ENCODE data around the gene RIMBP3B. TPM values are rescaled to one million over a fixed set of nuclear protein-coding genes. Genes with fewer than 3 reads are reported as not detected.
"Not testable (repeated sequence)": the region's sequence is repeated elsewhere in the genome, so short reads cannot be mapped to it uniquely, and the experiment has no call there.

The RIMBP3B gene
- total RNA-seq, 2 experiments from 2014 or later: 0.55 to 0.81 TPM

DNA sequence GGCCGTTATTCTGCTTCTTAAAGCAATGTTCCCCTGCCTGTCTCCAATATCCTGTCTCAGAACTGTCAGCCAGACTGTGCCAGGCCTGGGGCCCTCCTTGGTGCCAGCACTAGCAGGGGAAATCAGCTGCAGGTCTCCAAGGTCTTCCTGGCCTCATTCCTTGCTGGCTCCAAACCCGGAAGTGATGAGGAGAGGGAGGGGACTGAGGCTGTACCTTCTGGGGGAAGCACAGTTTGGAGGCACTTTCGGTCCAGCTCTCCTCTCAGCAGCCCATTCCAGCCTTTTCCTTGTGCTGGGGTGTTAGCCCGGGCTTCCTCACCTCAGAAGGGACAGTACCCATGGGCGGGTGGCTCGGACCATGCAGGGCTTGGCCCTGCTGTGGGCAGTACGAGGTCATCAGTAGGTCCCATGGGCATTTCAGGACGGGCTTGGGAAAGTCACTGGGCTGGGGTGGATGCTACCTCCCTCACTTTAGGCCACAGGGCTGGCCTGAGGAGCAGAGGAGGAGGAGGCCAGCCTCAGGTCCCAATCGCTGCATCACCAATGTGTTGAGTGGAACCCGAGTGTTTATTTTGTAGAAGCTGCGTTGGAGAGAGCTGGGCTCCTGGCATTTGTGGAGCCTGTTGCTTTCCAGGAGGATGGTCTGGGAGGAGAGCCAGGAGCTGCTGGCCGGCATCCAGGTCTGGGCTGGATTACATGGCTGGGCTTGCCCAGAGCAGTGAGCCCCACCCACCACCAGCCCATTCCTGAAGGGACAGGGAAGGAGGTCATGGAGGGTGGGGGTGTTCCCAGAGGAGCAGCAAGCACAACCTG lies 52.7 kb downstream of the RIMBP3B start:
- DNase-seq; H3K4me3 Mint-ChIP-seq; H3K27ac Mint-ChIP-seq; CTCF ChIA-PET; H3K27me3 Mint-ChIP-seq; POLR2A ChIA-PET; H3K36me3 Mint-ChIP-seq (ENCODE audit: low read depth); H3K4me1 Mint-ChIP-seq; H3K9me3 Mint-ChIP-seq: not testable (repeated sequence)

DNA sequence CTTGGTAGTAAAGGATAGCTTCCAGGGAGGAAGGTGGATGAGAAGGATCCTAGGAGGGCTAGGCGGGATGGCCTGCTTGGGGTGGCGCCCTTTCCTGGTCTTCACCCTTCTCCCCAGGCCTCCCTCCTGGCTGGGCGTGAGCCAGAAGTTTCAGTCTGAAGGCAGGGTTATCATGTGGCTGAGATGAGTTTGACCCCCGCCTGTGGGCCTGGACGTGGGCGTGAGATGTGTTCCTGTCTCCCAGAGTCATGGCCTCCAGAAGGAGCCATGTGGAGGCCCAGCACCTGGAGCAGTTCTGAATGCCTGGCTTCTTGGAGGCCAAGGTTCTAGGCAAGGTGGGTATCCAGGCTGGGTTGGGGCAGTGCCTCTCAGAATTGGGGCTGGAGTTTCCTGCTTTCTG lies 54.5 kb downstream of the RIMBP3B start:
- H3K27me3 Mint-ChIP-seq; POLR2A ChIA-PET; H3K27ac Mint-ChIP-seq; CTCF ChIA-PET; H3K4me3 Mint-ChIP-seq; H3K36me3 Mint-ChIP-seq (ENCODE audit: low read depth); H3K9me3 Mint-ChIP-seq; DNase-seq; H3K4me1 Mint-ChIP-seq: not testable (repeated sequence)

Other genes with a start within 250 kb of the RIMBP3B start
- gene HIC2, start 33.6 kb downstream of the RIMBP3B start, total RNA-seq: 1 to 10 TPM; 3.9 to 4.0 TPM
- gene TMEM191C, start 83.6 kb downstream of the RIMBP3B start, total RNA-seq: 1 to 10 TPM in 1 of 2 experiments, under 1 TPM in 1; 0.48 to 1.4 TPM
- gene RIMBP3C, start 167.7 kb downstream of the RIMBP3B start, total RNA-seq: under 1 TPM; 0.23 to 0.33 TPM
- 10 to 100 TPM; 54.3 to 57.4 TPM for gene UBE2L3, start 184.0 kb downstream of the RIMBP3B start, total RNA-seq
- 10 to 100 TPM; 37.1 to 38.0 TPM for gene YDJC, start 246.3 kb downstream of the RIMBP3B start, total RNA-seq
- gene CCDC116, start 249.0 kb downstream of the RIMBP3B start, total RNA-seq: under 1 TPM; 0.33 to 0.43 TPM